Colonic mucosa (tissue), 4 donors: Measurements from ENCODE around the gene MORC1. TPM values are rescaled to one million over a fixed set of nuclear protein-coding genes. Genes with fewer than 3 reads are reported as not detected.

Experiments used
- DNase-seq: peaks from one replicate; pipeline ENCODE4 v3.0.0-alpha.2; 2020
- H3K27ac ChIP-seq: fragments of 200-600 bp; one replicate; pipeline ENCODE4 v1.8.0; 2021
- H3K27me3 ChIP-seq: fragments of 200-600 bp; one replicate; pipeline ENCODE4 v1.8.0; 2021
- H3K36me3 ChIP-seq: fragments of 200-600 bp; one replicate; pipeline ENCODE4 v1.8.0; 2021
- H3K4me1 ChIP-seq: fragments of 200-600 bp; one replicate; pipeline ENCODE4 v1.8.0; 2021; ENCODE audit warnings: mild to moderate bottlenecking
- H3K4me3 ChIP-seq: fragments of 200-600 bp; one replicate; pipeline ENCODE4 v1.8.0; 2021
- H3K9ac ChIP-seq, 2 donors: one replicate each; pipeline ENCODE4 v1.7.0; 2013; ENCODE audit warnings: control low read depth in 2 of 2, low read depth in 2 of 2, low read length in 2 of 2
- H3K9me3 ChIP-seq: fragments of 200-600 bp; one replicate; pipeline ENCODE4 v1.8.0; 2021
- CTCF ChIP-seq: fragments of 200-600 bp; IDR thresholded peaks from one replicate; pipeline ENCODE4 v1.8.0; 2022; ENCODE audit warnings: antibody characterized with exemption, mild to moderate bottlenecking
- intact Hi-C: fragments of 100-400 bp; cut with DNase I; formaldehyde crosslinking; loops from one replicate; pipeline ENCODE4 v1.14.1; 2022
- total RNA-seq, 2 donors: library from RNA; stranded (reverse); fragmentation: NEBNext Ultra II Directional in 1 of 2; extraction: Animal tissue kit (Norgen Biotek cat#: 25700) in 1 of 2; gene quantifications; one replicate each; pipeline ENCODE4 v1.2.1, GENCODE V29; 2021
- donor health status: healthy.
- donor health status: DM: no; HTN: no; CAD: no.
- donor health status: DM: no; HTN: no; CAD: no.

The MORC1 gene
- total RNA-seq, 2 donors from 2014 or later = not detected

- Histone ChIP-seq H3K9ac (no peak overlapping the region), H3K4me3 (no peak overlapping the region), H3K27ac (no peak overlapping the region), H3K4me1 (no peaks in the 10 kb centered on the region), H3K9me3 (no peaks in the 10 kb centered on the region), H3K27me3 (no peaks in the 10 kb centered on the region), H3K36me3 (no peaks in the 10 kb centered on the region)
- TF ChIP-seq CTCF = peak; percentile 86
- peak; percentile 48 for DNase-seq
- intact Hi-C loops = loop anchor here (10.0 kb wide), 1 partner anchor 420 kb away; no protein-coding TSS in a partner anchor
Observed at GRCh38 chr3:108914774-108915641, 202.9 kb downstream of the MORC1 start.

GRCh38 chr3:108909799-108910198, 208.1 kb downstream of the MORC1 start:
- H3K4me1 ChIP-seq = no peaks in the 10 kb centered on the region
- no peak overlapping the region for H3K27ac ChIP-seq
- no peaks in the 10 kb centered on the region for H3K9me3 ChIP-seq
- no peaks in the 10 kb centered on the region for H3K36me3 ChIP-seq
- DNase-seq = no peak
- intact Hi-C loops = loop anchor here (10.0 kb wide), 1 partner anchor 415 kb away; no protein-coding TSS in a partner anchor
- no peak for TF ChIP-seq CTCF
- H3K9ac ChIP-seq = no peak overlapping the region
- H3K4me3 ChIP-seq = no peak overlapping the region
- no peaks in the 10 kb centered on the region for H3K27me3 ChIP-seq

Other genes with a start within 250 kb of the MORC1 start
- gene GUCA1C, start 164.3 kb downstream of the MORC1 start, total RNA-seq = not detected
- gene C3orf85, start 18.6 kb upstream of the MORC1 start, total RNA-seq = 10 to 100 TPM; 10.5 to 18.8 TPM
- gene DPPA2, start 198.4 kb upstream of the MORC1 start, total RNA-seq = not detected
- 1 to 10 TPM in 1 of 2 donors, not detected in 1; 1.9 TPM for gene DPPA4, start 219.4 kb upstream of the MORC1 start, total RNA-seq